Stimulated activated CD4-positive, alpha-beta T cell treated with anti-CD3 and anti-CD28 coated beads, Interleukin-2, amount 100 ng/mL, for 24 hours (primary cell): Measurements from ENCODE around the gene LSM6.
A peak's percentile ranks its signal among the peaks of the same experiment; 100 is the strongest.

ENCODE experiments used
- DNase-seq, 2 donors: peaks; one replicate each; pipeline ENCODE4 v3.0.0-alpha.2; 2020

The LSM6 gene

GRCh38 chr4:146175541-146176453 lies at the start of gene LSM6:
Gene LSM6, plus strand, starts transcription at chr4:146175718. Its CDS starts 7,204 bp downstream, at chr4:146182922.
- DNase-seq, result peak; percentile 85

- peak; percentile 46 to 57 for DNase-seq
Measured at GRCh38 chr4:146132445-146132844, 43.1 kb upstream of the LSM6 start.

GRCh38 chr4:146134761-146135445 lies 40.6 kb upstream of the LSM6 start:
- DNase-seq, result no peak

GRCh38 chr4:146135941-146136340 lies 39.6 kb upstream of the LSM6 start:
- no peak for DNase-seq

GRCh38 chr4:146142768-146143167 lies 32.8 kb upstream of the LSM6 start:
- no peak for DNase-seq

GRCh38 chr4:146143888-146144287 lies 31.6 kb upstream of the LSM6 start:
- no peak for DNase-seq

- no peak for DNase-seq
Measured at GRCh38 chr4:146146918-146147317, 28.6 kb upstream of the LSM6 start.

- DNase-seq, result no peak
Measured at GRCh38 chr4:146148021-146148420, 27.5 kb upstream of the LSM6 start.

GRCh38 chr4:146154057-146154456 lies 21.5 kb upstream of the LSM6 start:
- DNase-seq, result no peak

GRCh38 chr4:146155152-146155724 lies 20.3 kb upstream of the LSM6 start:
- no peak for DNase-seq

GRCh38 chr4:146158036-146158745 lies 17.3 kb upstream of the LSM6 start:
- no peak for DNase-seq

- DNase-seq, result no peak
Measured at GRCh38 chr4:146159384-146160058, 16.0 kb upstream of the LSM6 start.

GRCh38 chr4:146161243-146161642 lies 14.3 kb upstream of the LSM6 start:
- DNase-seq, result no peak

- no peak for DNase-seq
Measured at GRCh38 chr4:146165221-146165620, 10.3 kb upstream of the LSM6 start.

- DNase-seq, result no peak
Measured at GRCh38 chr4:146165840-146166239, 9.7 kb upstream of the LSM6 start.

- DNase-seq, result no peak
Measured at GRCh38 chr4:146170149-146170548, 5.4 kb upstream of the LSM6 start.

GRCh38 chr4:146176891-146177290 lies 1.4 kb downstream of the LSM6 start:
- no peak for DNase-seq

- DNase-seq, result no peak
Measured at GRCh38 chr4:146178126-146178525, 2.6 kb downstream of the LSM6 start.

GRCh38 chr4:146179784-146180370 lies 4.4 kb downstream of the LSM6 start:
- no peak for DNase-seq

GRCh38 chr4:146182443-146182842 lies 6.9 kb downstream of the LSM6 start:
- DNase-seq, result no peak

- no peak for DNase-seq
Measured at GRCh38 chr4:146183209-146183608, 7.7 kb downstream of the LSM6 start.

GRCh38 chr4:146186041-146186440 lies 10.5 kb downstream of the LSM6 start:
- DNase-seq, result no peak
